MM.1S (cell line): Measurements from ENCODE around the gene HKDC1.

Source experiments
- EZH2 ChIP-seq: fragments of 300-600 bp; sonication (generic); optimal IDR thresholded peaks from 2 replicates; pipeline ENCODE3; 2017; ENCODE audit warnings: low read depth, mild to moderate bottlenecking, antibody characterized with exemption, low read length, mixed read lengths
- TF ChIP-seq, protein P1 (sequence below): fragments of 300-600 bp; sonication (generic); IDR thresholded peaks from 2 replicates; pipeline ENCODE4 v1.5.1; 2016; ENCODE audit warnings: antibody characterized with exemption, low read length, mixed read lengths

DNA sequence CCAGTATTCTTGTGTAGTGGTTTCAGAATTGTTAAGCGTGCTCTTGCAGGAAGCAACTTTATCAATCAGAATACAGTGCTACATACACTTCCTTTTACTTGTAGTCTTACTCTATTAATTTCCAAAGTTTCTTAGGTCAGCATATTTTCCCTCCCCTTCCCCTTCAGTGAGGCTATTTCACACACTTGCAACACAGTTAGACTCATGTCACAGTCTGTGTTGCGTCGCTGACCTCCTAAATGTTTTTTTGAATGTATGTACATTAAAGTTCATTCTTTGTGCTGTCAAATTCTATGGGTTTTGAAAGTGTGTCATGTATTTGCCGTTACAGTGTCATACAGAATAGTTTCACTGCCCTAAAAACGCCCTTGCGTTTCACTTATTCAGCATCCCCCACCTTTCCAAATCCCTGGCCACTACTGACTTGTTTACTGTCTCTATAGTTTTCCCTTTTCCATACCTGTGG is 5.4 kb upstream of the HKDC1 start:
- TF ChIP-seq, protein P1, sequence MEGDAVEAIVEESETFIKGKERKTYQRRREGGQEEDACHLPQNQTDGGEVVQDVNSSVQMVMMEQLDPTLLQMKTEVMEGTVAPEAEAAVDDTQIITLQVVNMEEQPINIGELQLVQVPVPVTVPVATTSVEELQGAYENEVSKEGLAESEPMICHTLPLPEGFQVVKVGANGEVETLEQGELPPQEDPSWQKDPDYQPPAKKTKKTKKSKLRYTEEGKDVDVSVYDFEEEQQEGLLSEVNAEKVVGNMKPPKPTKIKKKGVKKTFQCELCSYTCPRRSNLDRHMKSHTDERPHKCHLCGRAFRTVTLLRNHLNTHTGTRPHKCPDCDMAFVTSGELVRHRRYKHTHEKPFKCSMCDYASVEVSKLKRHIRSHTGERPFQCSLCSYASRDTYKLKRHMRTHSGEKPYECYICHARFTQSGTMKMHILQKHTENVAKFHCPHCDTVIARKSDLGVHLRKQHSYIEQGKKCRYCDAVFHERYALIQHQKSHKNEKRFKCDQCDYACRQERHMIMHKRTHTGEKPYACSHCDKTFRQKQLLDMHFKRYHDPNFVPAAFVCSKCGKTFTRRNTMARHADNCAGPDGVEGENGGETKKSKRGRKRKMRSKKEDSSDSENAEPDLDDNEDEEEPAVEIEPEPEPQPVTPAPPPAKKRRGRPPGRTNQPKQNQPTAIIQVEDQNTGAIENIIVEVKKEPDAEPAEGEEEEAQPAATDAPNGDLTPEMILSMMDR = no peak
- TF ChIP-seq EZH2 = no peak
